Choroid plexus epithelial cell (primary cell): Measurements from ENCODE around the gene EVA1B.

Experiments
- DNase-seq: peaks from one replicate; pipeline ENCODE4 v3.0.0-alpha.2; 2010; ENCODE audit warnings: low read depth
- H3K4me3 ChIP-seq: 2 replicates; pipeline ENCODE4 v1.5.1; 2011; ENCODE audit warnings: low read depth, mild to moderate bottlenecking, control low read depth, low read length, moderate library complexity
- TF ChIP-seq, protein P1 (sequence below): conservative IDR thresholded peaks from 2 replicates; pipeline ENCODE4 v1.5.1; 2011; ENCODE audit warnings: low read depth, mild to moderate bottlenecking, control low read depth, inconsistent platforms, low read length, moderate library complexity

The EVA1B gene

DNA sequence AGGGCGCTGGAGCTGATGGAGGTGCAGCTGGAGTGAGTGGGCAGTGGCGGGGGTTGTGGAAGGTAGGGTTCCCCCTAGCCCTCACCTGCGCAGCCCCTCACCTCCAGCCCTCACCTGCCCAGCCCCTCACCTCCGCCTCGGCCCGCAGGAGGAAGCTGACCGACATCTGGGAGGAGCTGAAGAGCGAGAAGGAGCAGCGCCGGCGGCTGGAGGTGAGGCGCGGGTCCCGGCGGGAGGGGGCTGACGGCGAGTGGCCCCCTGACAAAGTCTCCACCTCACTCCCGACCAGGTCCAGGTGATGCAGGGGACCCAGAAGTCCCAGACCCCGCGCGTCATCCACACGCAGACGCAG lies 2.7 kb downstream of the EVA1B start:
- no peak for DNase-seq
- peak overlapping the region; percentile 84 for H3K4me3 ChIP-seq
- TF ChIP-seq, protein P1, sequence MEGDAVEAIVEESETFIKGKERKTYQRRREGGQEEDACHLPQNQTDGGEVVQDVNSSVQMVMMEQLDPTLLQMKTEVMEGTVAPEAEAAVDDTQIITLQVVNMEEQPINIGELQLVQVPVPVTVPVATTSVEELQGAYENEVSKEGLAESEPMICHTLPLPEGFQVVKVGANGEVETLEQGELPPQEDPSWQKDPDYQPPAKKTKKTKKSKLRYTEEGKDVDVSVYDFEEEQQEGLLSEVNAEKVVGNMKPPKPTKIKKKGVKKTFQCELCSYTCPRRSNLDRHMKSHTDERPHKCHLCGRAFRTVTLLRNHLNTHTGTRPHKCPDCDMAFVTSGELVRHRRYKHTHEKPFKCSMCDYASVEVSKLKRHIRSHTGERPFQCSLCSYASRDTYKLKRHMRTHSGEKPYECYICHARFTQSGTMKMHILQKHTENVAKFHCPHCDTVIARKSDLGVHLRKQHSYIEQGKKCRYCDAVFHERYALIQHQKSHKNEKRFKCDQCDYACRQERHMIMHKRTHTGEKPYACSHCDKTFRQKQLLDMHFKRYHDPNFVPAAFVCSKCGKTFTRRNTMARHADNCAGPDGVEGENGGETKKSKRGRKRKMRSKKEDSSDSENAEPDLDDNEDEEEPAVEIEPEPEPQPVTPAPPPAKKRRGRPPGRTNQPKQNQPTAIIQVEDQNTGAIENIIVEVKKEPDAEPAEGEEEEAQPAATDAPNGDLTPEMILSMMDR, result no peak

- TF ChIP-seq, protein P1, result no peak
- DNase-seq, result peak; percentile 26
- peak overlapping the region; percentile 84 for H3K4me3 ChIP-seq
Observed at GRCh38 chr1:36320291-36320761, 3.1 kb downstream of the EVA1B start.

DNA sequence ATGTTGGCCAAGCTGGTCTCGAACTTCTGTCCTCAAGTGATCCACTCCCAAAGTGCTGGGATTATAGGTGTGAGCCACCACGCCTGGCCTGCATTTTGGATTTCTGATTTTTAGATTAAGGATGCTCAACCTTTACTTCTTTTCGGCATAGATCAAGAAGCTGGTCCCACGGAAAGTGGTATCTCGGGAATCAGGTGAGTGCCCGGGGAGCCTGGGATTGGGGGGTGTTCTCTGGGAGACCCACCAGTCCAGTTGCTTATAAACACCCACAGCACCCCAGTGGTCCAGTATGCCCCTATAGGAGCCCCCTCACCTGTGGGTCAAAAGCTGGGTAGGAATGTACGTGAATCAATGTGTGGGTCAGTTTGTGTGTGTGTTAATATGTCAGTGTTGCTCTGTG lies 14.0 kb downstream of the EVA1B start:
- TF ChIP-seq, protein P1, result no peak
- no peak for DNase-seq
- no peak overlapping the region for H3K4me3 ChIP-seq

- TF ChIP-seq, protein P1, result no peak
- H3K4me3 ChIP-seq, result peak overlapping the region; percentile 63
- no peak for DNase-seq
Observed at GRCh38 chr1:36307601-36308330, 15.7 kb downstream of the EVA1B start.

GRCh38 chr1:36306902-36307456 lies 16.5 kb downstream of the EVA1B start:
- H3K4me3 ChIP-seq, result peak overlapping the region; percentile 63
- DNase-seq, result peak; percentile 93
- TF ChIP-seq, protein P1, result no peak

- DNase-seq, result peak; percentile 31
- TF ChIP-seq, protein P1, result peak; percentile 37
- peak within 1 kb of the TSS; percentile 63 for H3K4me3 ChIP-seq
Observed at GRCh38 chr1:36306210-36306901, 17.1 kb downstream of the EVA1B start, which contains the start of gene SH3D21. Gene SH3D21 (plus strand): TSS chr1:36306368. CDS start chr1:36306421, 53 bp downstream.
